Panc1 (cell line): ENCODE measurements around the gene MFAP4. TPM values are rescaled to one million over a fixed set of nuclear protein-coding genes. Genes with fewer than 3 reads are reported as not detected.

Experiments used
- ATAC-seq: fragments of 200-7000 bp; cut with Tn5 transposase; 2 replicates; pipeline ENCODE4 v1.9.1; 2020; ENCODE audit warnings: mild to moderate bottlenecking, moderate library complexity
- BruUV-seq: library from RNA; stranded (reverse); fragments of 400-500 nt; replicated peaks from 2 replicates; lab custom pipeline; 2021; lab: Mats Ljungman, UMichigan
- CTCF ChIA-PET: fragments of 300-600 bp; sonication (Branson Sonifier 250); formaldehyde crosslinking; loops from one replicate; lab custom pipeline; 2022; ENCODE audit warnings: antibody characterized with exemption; lab: Charles Lee
- POLR2A ChIA-PET: fragments of 300-600 bp; sonication (Branson Sonifier 250); formaldehyde crosslinking; loops from one replicate; lab custom pipeline; 2022; ENCODE audit warnings: antibody characterized with exemption; lab: Charles Lee
- DNase-seq: peaks from one replicate; pipeline ENCODE4 v3.0.0-alpha.2; 2010; ENCODE audit warnings: low read depth, low spot score
- H3K27ac ChIP-seq: 2 replicates; pipeline ENCODE4 v1.5.1; 2011; ENCODE audit warnings: mild to moderate bottlenecking, low read length, inconsistent platforms
- H3K27me3 ChIP-seq: fragments of 200-500 bp; sonication (Bioruptor generic); 2 replicates; pipeline ENCODE4 v1.6.0; 2014; ENCODE audit warnings: low read length, inconsistent platforms; ENCODE audit not compliant: control insufficient read depth, insufficient read depth
- H3K36me3 ChIP-seq: fragments of 200-500 bp; sonication (Bioruptor generic); 2 replicates; pipeline ENCODE4 v1.5.1; 2014; ENCODE audit warnings: inconsistent platforms, mild to moderate bottlenecking, low read length, moderate library complexity; ENCODE audit not compliant: control insufficient read depth, insufficient read depth
- H3K4me1 ChIP-seq: 2 replicates; pipeline ENCODE4 v1.5.1; 2011; ENCODE audit warnings: inconsistent platforms, mild to moderate bottlenecking, low read length, moderate library complexity; ENCODE audit not compliant: control insufficient read depth, insufficient read depth
- H3K4me3 ChIP-seq, 2 experiments: 2 replicates each; pipeline ENCODE4 v1.5.1; 2011 to 2012; ENCODE audit warnings: low read depth in 2 of 2, low read length in 2 of 2, mild to moderate bottlenecking in 2 of 2, inconsistent platforms in 1 of 2, moderate library complexity in 1 of 2
- H3K9me3 ChIP-seq: fragments of 200-500 bp; sonication (Bioruptor generic); 2 replicates; pipeline ENCODE4 v1.5.1; 2014; ENCODE audit warnings: low read depth, mild to moderate bottlenecking, inconsistent platforms, low read length, moderate library complexity; ENCODE audit not compliant: control insufficient read depth, insufficient read depth
- POLR2AphosphoS5 ChIP-seq: IDR thresholded peaks from 2 replicates; pipeline ENCODE4 v1.6.1; 2012; ENCODE audit warnings: mild to moderate bottlenecking, low read depth, low read length, moderate library complexity
- SIN3A ChIP-seq: IDR thresholded peaks from 2 replicates; pipeline ENCODE4 v1.6.1; 2012; ENCODE audit warnings: low read depth, mild to moderate bottlenecking, low read length, moderate library complexity, borderline replicate concordance; ENCODE audit not compliant: insufficient read depth
- TCF7L2 ChIP-seq: IDR thresholded peaks from 2 replicates; pipeline ENCODE4 v1.6.1; 2011; ENCODE audit warnings: mild to moderate bottlenecking, low read depth, low read length, inconsistent platforms
- in situ Hi-C: cut with HindIII; loops from 2 replicates; pipeline ENCODE4 v1.10.0; 2016; ENCODE audit warnings: low sequenced_read_pairs, low pct_unique_long_range_greater_than_20kb
- intact Hi-C: fragments of 100-400 bp; cut with micrococcal nuclease; formaldehyde crosslinking; loops from one replicate; pipeline ENCODE4 v1.10.0; 2022; ENCODE audit not compliant: unreplicated experiment
- total RNA-seq: library from RNA; stranded (reverse); gene quantifications from one replicate; pipeline ENCODE4 v1.2.1, GENCODE V29; 2021; ENCODE audit not compliant: unreplicated experiment
- TF ChIP-seq, protein P1 (sequence below): fragments of 450-650 bp; IDR thresholded peaks from 2 replicates; pipeline ENCODE4 v1.5.1; 2017; ENCODE audit warnings: mild to moderate bottlenecking
- TF ChIP-seq, protein P2 (sequence below), 2 experiments: IDR thresholded peaks; 2 replicates each; pipeline ENCODE4 v1.6.1; 2011 to 2012; ENCODE audit warnings: low read depth in 2 of 2, control low read depth in 1 of 2, low read length in 1 of 2, mild to moderate bottlenecking in 1 of 2, moderate library complexity in 1 of 2; ENCODE audit not compliant: insufficient read depth in 1 of 2

The MFAP4 gene
- total RNA-seq, 1 experiment from 2014 or later: 0.92 TPM

DNA sequence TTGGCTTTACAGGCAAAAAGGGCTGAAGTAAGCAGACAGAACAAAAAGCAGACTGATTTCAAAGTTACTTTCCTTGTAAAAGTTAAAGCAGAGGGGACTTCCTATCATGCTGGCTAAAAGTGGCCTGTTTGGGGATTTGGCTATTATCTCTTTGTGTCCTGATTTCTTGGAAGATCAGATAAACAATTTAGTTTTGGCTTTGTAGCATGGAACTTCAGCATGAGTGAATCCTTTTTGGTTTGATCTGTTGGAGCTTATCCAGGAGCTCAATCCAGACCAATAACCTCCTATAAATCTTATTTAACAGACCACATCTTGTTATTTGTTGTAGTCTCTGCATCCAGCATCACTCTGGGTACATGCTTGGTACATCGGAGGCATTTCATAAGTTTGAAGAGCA is 15.2 kb upstream of the MFAP4 start:
- intact Hi-C loops (no loop called here), in situ Hi-C loops (no loop called here)
- Histone ChIP-seq H3K4me1 (no peaks in the 10 kb centered on the region), H3K36me3 (no peaks in the 10 kb centered on the region), H3K9me3 (no peaks in the 10 kb centered on the region), H3K27ac (no peak overlapping the region), H3K27me3 (no peaks in the 10 kb centered on the region), H3K4me3 (no peak overlapping the region)
- DNase-seq: no peak
- CTCF ChIA-PET: no interaction called here
- no peak for ATAC-seq
- no peak for TF ChIP-seq POLR2AphosphoS5
- TF ChIP-seq, protein P1, sequence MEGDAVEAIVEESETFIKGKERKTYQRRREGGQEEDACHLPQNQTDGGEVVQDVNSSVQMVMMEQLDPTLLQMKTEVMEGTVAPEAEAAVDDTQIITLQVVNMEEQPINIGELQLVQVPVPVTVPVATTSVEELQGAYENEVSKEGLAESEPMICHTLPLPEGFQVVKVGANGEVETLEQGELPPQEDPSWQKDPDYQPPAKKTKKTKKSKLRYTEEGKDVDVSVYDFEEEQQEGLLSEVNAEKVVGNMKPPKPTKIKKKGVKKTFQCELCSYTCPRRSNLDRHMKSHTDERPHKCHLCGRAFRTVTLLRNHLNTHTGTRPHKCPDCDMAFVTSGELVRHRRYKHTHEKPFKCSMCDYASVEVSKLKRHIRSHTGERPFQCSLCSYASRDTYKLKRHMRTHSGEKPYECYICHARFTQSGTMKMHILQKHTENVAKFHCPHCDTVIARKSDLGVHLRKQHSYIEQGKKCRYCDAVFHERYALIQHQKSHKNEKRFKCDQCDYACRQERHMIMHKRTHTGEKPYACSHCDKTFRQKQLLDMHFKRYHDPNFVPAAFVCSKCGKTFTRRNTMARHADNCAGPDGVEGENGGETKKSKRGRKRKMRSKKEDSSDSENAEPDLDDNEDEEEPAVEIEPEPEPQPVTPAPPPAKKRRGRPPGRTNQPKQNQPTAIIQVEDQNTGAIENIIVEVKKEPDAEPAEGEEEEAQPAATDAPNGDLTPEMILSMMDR: no peak
- TF ChIP-seq, protein P2, sequence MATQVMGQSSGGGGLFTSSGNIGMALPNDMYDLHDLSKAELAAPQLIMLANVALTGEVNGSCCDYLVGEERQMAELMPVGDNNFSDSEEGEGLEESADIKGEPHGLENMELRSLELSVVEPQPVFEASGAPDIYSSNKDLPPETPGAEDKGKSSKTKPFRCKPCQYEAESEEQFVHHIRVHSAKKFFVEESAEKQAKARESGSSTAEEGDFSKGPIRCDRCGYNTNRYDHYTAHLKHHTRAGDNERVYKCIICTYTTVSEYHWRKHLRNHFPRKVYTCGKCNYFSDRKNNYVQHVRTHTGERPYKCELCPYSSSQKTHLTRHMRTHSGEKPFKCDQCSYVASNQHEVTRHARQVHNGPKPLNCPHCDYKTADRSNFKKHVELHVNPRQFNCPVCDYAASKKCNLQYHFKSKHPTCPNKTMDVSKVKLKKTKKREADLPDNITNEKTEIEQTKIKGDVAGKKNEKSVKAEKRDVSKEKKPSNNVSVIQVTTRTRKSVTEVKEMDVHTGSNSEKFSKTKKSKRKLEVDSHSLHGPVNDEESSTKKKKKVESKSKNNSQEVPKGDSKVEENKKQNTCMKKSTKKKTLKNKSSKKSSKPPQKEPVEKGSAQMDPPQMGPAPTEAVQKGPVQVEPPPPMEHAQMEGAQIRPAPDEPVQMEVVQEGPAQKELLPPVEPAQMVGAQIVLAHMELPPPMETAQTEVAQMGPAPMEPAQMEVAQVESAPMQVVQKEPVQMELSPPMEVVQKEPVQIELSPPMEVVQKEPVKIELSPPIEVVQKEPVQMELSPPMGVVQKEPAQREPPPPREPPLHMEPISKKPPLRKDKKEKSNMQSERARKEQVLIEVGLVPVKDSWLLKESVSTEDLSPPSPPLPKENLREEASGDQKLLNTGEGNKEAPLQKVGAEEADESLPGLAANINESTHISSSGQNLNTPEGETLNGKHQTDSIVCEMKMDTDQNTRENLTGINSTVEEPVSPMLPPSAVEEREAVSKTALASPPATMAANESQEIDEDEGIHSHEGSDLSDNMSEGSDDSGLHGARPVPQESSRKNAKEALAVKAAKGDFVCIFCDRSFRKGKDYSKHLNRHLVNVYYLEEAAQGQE (IDR thresholded peaks at IDR 0.05; ENCODE audit: insufficient read depth in 1 of 2, low read depth in 2 of 2, low read length in 1 of 2): no peak
- no peak for TF ChIP-seq TCF7L2
- no peak for TF ChIP-seq SIN3A
- POLR2A ChIA-PET: no interaction called here
- BruUV-seq: no TSS peak

DNA sequence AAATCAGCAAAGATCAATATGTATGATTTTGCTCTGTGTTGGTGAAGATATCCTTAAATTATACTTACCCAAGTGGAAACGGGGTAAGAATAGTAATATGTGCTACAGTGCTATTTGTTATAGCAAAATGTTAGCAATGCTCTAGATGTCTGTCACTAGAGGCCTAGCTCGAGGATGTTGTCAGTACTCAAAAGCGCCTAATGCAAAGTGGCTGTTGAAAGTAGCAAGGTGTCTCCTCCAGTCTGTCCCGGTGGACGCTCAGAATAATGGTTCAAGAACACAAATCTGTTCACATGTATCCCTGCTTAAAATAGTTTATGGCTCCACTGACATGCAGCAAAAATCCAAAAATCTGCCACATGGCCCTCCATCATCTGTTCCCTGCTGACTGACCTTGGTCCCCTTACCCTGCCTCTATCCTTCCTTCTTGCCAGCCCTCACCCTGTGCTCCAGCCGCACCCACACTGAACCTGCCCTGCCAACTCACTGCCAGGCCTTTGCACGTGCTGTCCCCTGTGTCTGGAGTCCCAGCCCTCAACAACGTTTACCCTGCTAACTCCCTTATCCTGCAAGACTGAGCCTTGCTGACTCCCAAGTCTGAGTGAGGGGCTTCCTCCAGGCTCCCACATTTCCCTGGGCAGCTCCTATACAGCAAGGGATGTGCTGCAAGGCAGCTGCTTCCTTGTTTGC is 14.5 kb upstream of the MFAP4 start:
- no peak for ATAC-seq
- CTCF ChIA-PET: interaction anchor here (0.6 kb wide), 1 partner anchor 213 kb away, joined by 7 read pairs; no protein-coding TSS in a partner anchor
- no peaks in the 10 kb centered on the region for H3K9me3 ChIP-seq
- POLR2A ChIA-PET: no interaction called here
- no TSS peak for BruUV-seq
- TF ChIP-seq, protein P1: no peak
- TF ChIP-seq POLR2AphosphoS5: no peak
- TF ChIP-seq, protein P2 (IDR thresholded peaks at IDR 0.05; ENCODE audit: insufficient read depth in 1 of 2, low read depth in 2 of 2, low read length in 1 of 2): no peak
- TF ChIP-seq SIN3A: no peak
- TF ChIP-seq TCF7L2: no peak
- H3K27me3 ChIP-seq: no peaks in the 10 kb centered on the region
- H3K4me3 ChIP-seq: no peak overlapping the region
- H3K36me3 ChIP-seq: no peaks in the 10 kb centered on the region
- H3K27ac ChIP-seq: no peak overlapping the region
- in situ Hi-C loops: no loop called here
- H3K4me1 ChIP-seq: no peaks in the 10 kb centered on the region
- intact Hi-C loops: no loop called here
- DNase-seq: no peak
